Measurements from ENCODE around the gene CRYAB. TPM values are rescaled to one million over a fixed set of nuclear protein-coding genes. Genes with fewer than 3 reads are reported as not detected.
"Not testable (repeated sequence)": the region's sequence is repeated elsewhere in the genome, so short reads cannot be mapped to it uniquely, and the experiment has no call there.

Gene CRYAB
- total RNA-seq, 1 donor from 2014 or later, result 0.13 TPM

DNA sequence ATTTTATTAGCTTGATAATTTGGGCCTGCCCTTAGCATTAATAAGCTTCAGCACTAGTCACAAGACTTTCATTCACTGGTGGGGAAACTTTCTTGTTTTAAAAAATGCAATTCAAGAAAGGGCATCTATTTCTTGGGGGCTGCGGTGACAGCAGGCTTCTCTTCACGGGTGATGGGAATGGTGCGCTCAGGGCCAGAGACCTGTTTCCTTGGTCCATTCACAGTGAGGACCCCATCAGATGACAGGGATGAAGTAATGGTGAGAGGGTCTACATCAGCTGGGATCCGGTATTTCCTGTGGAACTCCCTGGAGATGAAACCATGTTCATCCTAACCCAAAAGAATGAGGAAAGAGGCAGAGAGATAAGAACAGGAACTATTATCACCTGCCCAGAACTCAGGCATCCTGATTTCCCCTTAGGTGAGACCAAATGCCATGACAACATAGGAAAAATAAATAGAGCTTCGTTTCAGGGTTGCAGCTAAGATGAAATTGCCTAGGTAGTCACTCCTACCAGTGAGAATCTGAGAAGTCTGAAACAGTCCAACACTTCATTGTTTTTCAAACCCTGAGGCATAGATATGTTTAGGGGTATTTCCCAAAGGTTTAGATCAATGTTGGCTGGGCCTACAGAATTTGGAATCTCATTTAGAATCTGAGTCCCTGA is 2.8 kb downstream of the CRYAB start:
- no peak for DNase-seq (ENCODE audit: low read depth in 2 of 2)

DNA sequence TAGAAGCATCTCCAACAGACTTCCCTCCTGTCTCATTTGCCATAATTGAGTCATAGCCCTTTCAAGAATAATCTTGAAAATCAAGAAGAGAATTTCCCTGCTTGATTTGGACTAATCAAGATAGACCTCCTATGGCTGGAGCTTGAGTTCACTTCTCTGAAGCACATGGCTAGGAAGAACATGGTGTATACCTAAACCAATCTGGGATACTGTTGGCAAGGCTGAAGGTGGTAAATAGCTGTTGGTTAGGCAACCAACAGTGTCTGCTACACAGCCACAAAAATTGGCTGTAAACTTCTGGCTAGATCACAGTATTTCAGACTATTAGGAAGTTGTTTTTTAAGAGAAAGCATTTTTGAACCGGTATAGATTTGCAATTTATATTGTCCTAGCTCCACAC is 4.9 kb downstream of the CRYAB start:
- DNase-seq (ENCODE audit: low read depth in 2 of 2), result no peak

DNA sequence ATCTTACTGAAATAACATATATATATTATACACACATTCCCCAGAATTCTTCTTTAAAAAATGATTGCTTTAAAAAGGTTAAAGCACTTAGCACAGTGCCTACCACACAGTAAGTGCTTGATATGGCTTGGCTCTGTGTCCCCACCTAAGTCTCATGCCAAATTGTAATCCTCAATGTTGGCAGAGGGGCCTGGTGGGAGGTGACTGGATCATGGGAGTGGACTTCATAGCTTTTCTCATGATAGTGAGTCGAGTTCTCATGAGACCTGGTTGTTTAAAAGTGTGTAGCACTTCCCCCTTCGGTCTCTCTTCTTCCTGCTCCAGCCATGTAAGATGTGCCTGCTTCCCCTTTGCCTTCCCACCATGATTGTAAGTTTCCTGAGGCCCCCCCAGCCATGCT is 6.2 kb downstream of the CRYAB start:
- no peak for DNase-seq (ENCODE audit: low read depth in 2 of 2)

DNA sequence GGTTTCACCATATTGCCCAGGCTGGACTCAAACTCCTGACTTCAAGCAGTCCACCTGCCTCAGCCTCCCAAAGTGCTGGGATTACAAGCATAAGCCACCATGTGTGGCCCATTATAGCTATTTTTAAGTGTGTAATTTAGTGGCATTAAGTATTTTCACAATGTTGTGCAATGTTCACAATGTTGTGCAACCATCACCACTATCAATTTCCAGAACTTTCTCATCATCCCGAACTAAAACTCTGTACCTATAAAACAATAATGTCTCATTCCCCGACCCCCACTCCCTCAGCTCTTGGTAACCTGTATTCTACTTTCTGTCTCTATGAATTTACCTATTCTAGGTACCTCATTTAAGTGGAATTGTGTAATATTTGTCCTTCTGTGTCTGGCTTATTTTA is 24.7 kb downstream of the CRYAB start:
- DNase-seq (ENCODE audit: low read depth in 2 of 2), result no peak

DNA sequence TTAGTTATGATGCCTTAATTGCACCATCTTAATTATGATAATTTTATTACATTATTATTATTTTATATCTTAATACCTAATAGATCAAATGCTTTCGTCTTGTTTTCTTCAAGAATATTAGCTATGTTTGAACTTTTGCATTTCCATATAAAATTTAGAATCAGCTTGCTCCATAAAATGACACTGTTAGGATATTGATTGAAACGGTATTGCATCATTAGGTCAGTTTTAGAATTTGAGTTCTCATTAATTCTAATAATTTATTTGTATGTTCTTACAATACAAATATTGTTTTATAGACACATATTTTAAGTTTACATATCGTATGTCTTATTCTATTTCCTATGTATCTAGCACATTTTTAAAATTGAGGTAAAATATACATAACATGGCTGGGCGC is 25.5 kb downstream of the CRYAB start:
- no peak for DNase-seq (ENCODE audit: low read depth in 2 of 2)

DNA sequence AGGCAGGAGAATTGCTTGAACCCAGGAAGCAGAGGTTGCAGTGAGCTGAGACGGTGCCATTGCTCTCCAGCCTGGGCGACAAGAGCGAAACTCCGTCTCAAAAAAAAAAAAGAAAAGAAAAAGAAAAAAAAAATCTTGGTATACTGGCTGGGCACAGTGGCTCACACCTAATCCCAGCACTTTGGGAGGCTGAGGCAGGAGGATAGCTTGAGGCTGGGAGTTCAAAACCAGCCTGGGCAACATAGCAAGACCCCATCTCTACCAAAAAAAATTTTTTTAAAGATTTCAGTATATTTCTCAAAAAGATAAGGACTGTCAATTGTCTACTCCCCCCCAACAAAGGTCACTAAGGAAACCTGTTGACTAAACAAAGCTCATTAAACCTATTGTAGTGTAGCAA is 26.5 kb downstream of the CRYAB start:
- DNase-seq (ENCODE audit: low read depth in 2 of 2), result not testable (repeated sequence)

DNA sequence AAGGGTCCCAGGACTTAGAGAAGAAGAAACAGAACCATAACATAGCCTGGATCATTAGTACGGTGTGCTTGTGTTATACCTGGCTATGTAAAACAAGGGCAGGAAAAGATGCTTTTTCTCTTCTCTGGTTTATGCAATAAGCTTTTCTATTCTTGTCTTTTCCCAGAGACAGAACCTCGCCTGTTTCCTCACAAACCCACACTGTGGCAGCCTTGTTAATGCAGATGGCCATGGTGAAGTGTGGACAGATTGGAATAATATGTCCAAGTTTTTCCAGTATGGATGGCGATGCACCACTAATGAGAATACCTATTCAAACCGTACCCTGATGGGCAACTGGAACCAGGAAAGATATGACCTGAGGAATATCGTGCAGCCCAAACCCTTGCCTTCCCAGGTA is 29.4 kb downstream of the CRYAB start:
- no peak for DNase-seq (ENCODE audit: low read depth in 2 of 2)

DNA sequence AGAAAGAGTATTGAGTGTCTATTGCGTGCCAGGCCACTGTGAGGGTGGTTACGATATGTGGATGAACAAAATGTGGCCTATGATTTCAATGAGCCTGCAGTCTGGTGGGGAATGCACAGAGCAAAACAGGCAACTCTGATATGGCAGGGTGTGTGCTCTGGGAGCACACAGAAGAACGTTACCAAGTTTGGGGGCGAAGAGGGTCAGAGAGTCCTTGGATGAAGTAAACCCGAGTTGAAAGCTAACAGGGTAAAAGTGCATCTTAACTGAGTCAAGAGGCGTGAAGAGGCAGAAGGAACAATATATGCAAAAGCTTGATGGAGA is 32.0 kb downstream of the CRYAB start:
- no peak for DNase-seq (ENCODE audit: low read depth in 2 of 2)

DNA sequence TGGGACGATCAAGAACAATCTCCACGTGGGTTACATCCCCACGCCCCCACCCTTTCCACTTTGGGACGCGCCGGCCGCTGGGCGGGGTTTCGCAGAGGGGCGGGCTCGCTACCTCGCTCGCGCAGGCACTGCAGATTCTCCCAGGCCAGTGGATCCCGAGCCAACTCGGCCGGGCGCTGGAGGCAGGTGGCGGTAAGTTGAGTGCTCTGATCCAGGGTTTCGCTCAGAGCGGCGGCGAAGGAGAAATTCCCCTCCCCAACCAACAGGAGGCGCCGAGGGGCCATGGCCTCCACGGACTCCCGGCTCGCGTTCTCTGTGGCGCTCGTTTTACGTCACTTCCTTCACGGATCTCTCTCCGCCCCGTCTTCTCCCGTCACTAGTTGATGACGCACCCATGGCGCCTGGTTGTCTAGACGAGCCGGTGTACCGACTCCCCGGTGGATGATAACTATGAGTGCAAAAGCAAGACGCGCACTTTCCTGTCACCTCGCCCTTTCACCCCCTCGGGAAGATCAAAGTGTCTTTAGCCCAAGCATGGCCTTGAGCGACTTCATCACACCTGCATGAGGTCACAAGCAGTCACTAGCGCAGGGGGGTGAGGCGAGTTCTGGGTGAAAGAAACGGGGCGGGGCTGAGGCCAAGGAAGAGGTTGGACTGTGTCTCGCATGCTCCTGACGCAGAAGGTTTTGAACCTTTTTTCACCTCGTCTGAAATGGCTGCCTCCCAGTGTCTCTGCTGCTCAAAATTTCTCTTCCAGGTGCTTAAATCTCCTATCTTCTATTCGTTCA is 32.5 kb downstream of the CRYAB start, which contains the start of the genes CFAP68 and FDXACB1:
Gene CFAP68, plus strand, starts transcription at position 693 of the 788 bp plus-strand sequence. Its CDS starts 20 bp downstream, at position 713.
Gene FDXACB1, minus strand, starts transcription at position 317 of the 788 bp plus-strand sequence. Its CDS starts 33 bp downstream, at position 284.
- DNase-seq (ENCODE audit: low read depth in 2 of 2), result peak; percentile 96 to 98

DNA sequence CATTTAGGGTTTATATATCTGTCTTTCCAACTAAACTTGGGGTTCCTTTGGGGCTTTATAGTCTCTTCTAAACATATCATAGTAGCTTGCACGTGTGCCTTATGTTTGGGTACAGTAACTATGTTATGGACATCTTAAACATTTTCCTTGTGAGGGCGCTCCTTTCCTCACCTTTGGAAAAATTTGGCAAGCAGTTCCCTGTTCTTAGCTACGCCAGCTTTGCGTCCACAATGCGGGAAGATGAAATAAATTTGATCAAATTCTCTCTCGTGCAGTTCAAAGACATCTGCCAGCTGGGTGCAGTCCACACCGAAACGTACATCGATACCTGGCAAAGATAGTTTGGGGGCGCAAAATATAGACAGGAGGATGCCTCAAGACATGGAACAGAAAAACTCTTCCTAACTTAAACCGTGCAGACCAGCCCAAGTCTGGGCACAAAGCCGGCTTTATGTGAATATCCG is 33.2 kb downstream of the CRYAB start:
- no peak for DNase-seq (ENCODE audit: low read depth in 2 of 2)

DNA sequence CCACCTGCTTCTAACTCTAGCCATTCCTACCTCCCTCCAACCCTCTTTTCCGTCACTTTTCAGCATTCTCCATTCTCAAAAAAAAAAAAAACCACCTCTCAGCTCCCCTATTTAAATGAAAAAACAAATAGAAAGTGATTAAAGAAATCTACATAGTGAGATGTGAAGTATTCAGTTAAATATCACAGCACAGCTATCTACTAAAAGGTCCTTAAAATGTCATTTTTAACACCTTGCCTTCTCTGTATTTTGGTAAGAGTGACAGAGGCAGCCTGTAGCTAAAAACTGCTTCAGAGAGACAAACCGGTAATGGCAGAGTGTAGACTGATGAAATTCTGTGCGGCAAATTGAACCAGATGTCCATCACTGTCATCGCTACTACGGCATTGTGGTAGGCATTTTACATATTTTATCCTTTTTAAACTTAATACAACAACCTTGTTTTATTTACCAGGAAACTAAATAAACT is 39.8 kb downstream of the CRYAB start:
- DNase-seq (ENCODE audit: low read depth in 2 of 2), result no peak

DNA sequence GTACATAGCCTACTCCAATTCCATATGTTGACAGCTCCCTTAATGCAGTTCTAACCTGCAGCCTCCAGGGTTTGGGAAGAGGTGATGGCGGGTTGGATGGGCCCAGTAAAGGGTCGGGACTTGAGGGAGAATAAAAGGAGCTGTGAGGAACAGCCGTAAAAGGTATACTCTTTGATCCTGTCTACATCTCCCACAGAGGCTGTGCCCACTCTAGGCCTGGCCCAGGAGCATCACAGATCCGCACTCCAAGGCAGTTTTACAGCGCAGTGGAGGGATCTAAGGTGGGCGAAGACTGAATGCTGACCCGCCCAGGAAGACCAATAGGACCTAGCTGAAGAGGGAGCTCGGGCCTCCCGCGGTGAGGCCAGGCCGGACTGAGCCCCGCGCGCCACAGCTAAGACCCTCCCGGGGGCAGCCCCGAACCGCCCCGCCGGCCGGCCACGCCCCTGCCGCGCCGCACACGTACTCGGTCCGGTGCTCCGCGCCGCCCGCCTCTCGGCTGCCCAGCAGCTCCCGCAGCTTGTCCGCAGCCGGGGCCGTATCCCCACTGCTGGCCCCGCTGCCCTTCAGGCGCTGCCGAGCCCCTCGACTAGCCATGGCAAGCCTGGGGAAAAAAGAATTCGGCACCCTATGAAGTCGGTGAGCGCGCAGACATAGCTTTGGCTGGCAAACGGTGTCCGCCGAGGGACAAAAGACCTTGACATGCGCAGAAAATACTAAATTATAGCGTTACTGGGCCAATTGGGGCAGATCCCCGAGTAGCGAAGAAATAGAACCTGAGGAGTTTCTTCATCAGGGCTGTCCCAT is 40.5 kb downstream of the CRYAB start, which contains the start of gene ALG9:
Gene ALG9, minus strand, starts transcription at position 696 of the 807 bp plus-strand sequence. Its CDS starts 99 bp downstream, at position 597.
- peak; percentile 73 to 89 for DNase-seq (ENCODE audit: low read depth in 2 of 2)

DNA sequence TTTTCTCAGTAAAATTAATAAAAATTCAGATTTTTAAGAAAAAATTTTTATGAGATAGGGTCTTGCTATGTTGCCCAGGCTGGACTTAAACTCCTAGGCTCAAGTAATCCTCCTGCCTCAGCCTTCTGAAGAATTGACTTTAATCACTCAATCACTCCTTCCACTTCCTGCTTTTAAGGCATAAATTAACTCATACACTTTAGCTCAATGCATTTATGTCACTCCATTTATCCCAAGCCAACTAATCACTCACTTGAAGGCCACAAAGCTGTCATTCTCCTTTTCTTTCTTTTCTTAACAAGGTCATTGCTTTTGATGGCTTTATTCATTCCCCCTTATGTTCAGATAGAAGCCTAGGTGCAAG is 41.1 kb downstream of the CRYAB start:
- no peak for DNase-seq (ENCODE audit: low read depth in 2 of 2)

DNA sequence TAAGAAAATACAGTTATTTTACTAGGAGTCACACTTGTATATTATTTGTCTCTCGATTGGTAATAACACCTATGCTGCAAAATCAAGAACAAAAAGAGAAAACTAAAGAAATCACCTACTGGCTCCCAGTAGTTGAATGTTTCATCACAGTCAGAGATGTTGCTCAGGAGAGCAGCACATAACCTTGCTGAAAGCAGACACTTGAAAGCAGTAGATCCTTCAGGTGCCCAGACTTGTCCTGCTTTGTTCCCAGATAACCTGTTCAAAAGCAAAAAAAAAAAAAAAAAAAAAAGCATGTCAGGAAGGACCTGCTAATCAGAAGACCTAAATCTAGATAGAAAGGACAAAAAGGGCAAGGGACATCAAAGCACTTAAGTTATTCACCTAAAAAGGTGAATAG is 41.5 kb downstream of the CRYAB start:
- no peak for DNase-seq (ENCODE audit: low read depth in 2 of 2)

DNA sequence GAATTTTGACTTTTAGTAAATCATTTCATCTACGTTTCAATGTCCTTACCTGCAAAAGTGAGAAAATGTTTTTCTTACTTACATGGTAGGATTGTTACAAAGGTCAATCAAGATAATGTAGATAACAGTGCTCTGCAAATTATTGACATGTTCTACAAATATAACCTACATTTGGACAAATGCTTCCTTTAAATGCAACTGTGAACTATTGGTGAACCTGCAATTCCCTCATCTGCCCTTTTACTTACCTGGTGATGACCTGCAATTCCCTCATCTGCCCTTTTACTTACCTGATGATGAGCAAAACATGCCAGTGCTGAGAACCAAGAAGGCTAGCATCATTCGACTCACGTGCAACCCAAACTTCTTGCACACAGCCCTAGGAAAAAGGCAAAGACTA is 51.3 kb downstream of the CRYAB start:
- DNase-seq (ENCODE audit: low read depth in 2 of 2), result no peak

Other genes with a start within 250 kb of the CRYAB start
- 29.0 and 31.5 TPM in 2 replicates for gene PPP2R1B, start 145.4 kb downstream of the CRYAB start, total RNA-seq
- 19.5 and 20.7 TPM in 2 replicates for gene ALG9, start 40.2 kb downstream of the CRYAB start, total RNA-seq
- 1.3 and 1.4 TPM in 2 replicates for gene FDXACB1, start 32.6 kb downstream of the CRYAB start, total RNA-seq
- gene CFAP68, start 32.2 kb downstream of the CRYAB start, total RNA-seq, result 4.1 and 5.1 TPM in 2 replicates
- not detected in 2 replicates for gene HSPB2, start 964 bp upstream of the CRYAB start, total RNA-seq
- 0.13 and 0.39 TPM in 2 replicates for gene C11orf52, start 7.1 kb upstream of the CRYAB start, total RNA-seq
- gene DIXDC1, start 25.6 kb upstream of the CRYAB start, total RNA-seq, result 5.7 and 5.9 TPM in 2 replicates
- 22.8 and 30.0 TPM in 2 replicates for gene DLAT, start 113.6 kb upstream of the CRYAB start, total RNA-seq
- gene PIH1D2, start 162.2 kb upstream of the CRYAB start, total RNA-seq, result 0.51 and 1.2 TPM in 2 replicates
- 12.6 and 13.9 TPM in 2 replicates for gene NKAPD1, start 162.5 kb upstream of the CRYAB start, total RNA-seq
- 69.8 and 111 TPM in 2 replicates for gene TIMM8B, start 175.0 kb upstream of the CRYAB start, total RNA-seq
- gene SDHD, start 175.1 kb upstream of the CRYAB start, total RNA-seq, result 179 and 235 TPM in 2 replicates